ENCODE results near the gene CYB5RL.

DNA sequence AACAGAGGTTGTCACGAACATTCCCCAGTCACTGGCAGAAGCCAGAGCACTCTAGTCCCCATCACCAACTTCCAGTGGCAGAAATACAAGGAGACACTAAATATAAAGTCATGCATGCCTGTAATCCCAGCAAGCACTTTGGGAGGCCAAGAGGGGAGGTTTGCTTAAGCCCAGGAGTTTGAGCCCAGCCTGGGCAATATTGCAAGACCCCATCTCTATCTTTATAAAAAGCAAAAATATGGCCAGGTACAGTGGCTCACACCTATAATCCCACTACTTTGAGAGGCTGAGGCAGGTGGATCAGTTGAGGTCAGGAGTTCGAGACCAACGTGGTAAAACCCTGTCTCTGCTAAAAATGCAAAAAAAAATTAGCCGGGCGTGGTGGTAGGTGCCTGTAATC lies 6.4 kb downstream of the CYB5RL start:
- TF ChIP-seq, protein P1, sequence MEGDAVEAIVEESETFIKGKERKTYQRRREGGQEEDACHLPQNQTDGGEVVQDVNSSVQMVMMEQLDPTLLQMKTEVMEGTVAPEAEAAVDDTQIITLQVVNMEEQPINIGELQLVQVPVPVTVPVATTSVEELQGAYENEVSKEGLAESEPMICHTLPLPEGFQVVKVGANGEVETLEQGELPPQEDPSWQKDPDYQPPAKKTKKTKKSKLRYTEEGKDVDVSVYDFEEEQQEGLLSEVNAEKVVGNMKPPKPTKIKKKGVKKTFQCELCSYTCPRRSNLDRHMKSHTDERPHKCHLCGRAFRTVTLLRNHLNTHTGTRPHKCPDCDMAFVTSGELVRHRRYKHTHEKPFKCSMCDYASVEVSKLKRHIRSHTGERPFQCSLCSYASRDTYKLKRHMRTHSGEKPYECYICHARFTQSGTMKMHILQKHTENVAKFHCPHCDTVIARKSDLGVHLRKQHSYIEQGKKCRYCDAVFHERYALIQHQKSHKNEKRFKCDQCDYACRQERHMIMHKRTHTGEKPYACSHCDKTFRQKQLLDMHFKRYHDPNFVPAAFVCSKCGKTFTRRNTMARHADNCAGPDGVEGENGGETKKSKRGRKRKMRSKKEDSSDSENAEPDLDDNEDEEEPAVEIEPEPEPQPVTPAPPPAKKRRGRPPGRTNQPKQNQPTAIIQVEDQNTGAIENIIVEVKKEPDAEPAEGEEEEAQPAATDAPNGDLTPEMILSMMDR (IDR thresholded peaks at IDR 0.05 in 8 of 11, conservative IDR thresholded peaks at IDR 0.05 in 3 of 11): no peak
- TF ChIP-seq POLR2A (IDR thresholded peaks at IDR 0.05): no peak
- TF ChIP-seq POLR2AphosphoS5 (IDR thresholded peaks at IDR 0.05): no peak
